ENCODE results near the gene DAPK1.
"Not testable (repeated sequence)": the region's sequence is repeated elsewhere in the genome, so short reads cannot be mapped to it uniquely, and the experiment has no call there.

The DAPK1 gene

GRCh38 chr9:87500491-87501270, 3.0 kb downstream of the DAPK1 start:
- H3K9ac ChIP-seq (ENCODE audit: low read length), result no peak overlapping the region
- no peak overlapping the region for H3K4me3 ChIP-seq (ENCODE audit: low read length)
- H3K36me3 ChIP-seq (ENCODE audit: control insufficient read depth, insufficient read depth, low read length), result no peaks in the 10 kb centered on the region
- peaks cover 19% of the 10 kb centered on the region for H3K4me1 ChIP-seq (ENCODE audit: control insufficient read depth, insufficient read depth, low read length)
- H3K27me3 ChIP-seq (ENCODE audit: control insufficient read depth, insufficient read depth, low read length), result no peaks in the 10 kb centered on the region
- no peaks in the 10 kb centered on the region for H3K9me3 ChIP-seq (ENCODE audit: control insufficient read depth, low read length)

GRCh38 chr9:87501271-87501656, 3.6 kb downstream of the DAPK1 start:
- not testable (repeated sequence) for H3K36me3 ChIP-seq (ENCODE audit: control insufficient read depth, insufficient read depth, low read length); H3K9me3 ChIP-seq (ENCODE audit: control insufficient read depth, low read length); H3K4me3 ChIP-seq (ENCODE audit: low read length); H3K27me3 ChIP-seq (ENCODE audit: control insufficient read depth, insufficient read depth, low read length); H3K9ac ChIP-seq (ENCODE audit: low read length)
- H3K4me1 ChIP-seq (ENCODE audit: control insufficient read depth, insufficient read depth, low read length), result peaks cover 25% of the 10 kb centered on the region

- peaks cover 29% of the 10 kb centered on the region for H3K4me1 ChIP-seq (ENCODE audit: control insufficient read depth, insufficient read depth, low read length)
- H3K9ac ChIP-seq (ENCODE audit: low read length), result no peak overlapping the region
- H3K27me3 ChIP-seq (ENCODE audit: control insufficient read depth, insufficient read depth, low read length), result no peaks in the 10 kb centered on the region
- no peak overlapping the region for H3K4me3 ChIP-seq (ENCODE audit: low read length)
- no peaks in the 10 kb centered on the region for H3K36me3 ChIP-seq (ENCODE audit: control insufficient read depth, insufficient read depth, low read length)
- H3K9me3 ChIP-seq (ENCODE audit: control insufficient read depth, low read length), result no peaks in the 10 kb centered on the region
These were observed 4.1 kb downstream of the DAPK1 start for GRCh38 chr9:87501806-87502205.

GRCh38 chr9:87502391-87503221, 4.9 kb downstream of the DAPK1 start:
- Histone ChIP-seq H3K9me3 (ENCODE audit: control insufficient read depth, low read length) (no peaks in the 10 kb centered on the region), H3K4me3 (ENCODE audit: low read length) (no peak overlapping the region), H3K9ac (ENCODE audit: low read length) (no peak overlapping the region), H3K27me3 (ENCODE audit: control insufficient read depth, insufficient read depth, low read length) (no peaks in the 10 kb centered on the region), H3K4me1 (ENCODE audit: control insufficient read depth, insufficient read depth, low read length) (peaks cover 29% of the 10 kb centered on the region), H3K36me3 (ENCODE audit: control insufficient read depth, insufficient read depth, low read length) (no peaks in the 10 kb centered on the region)

- no peaks in the 10 kb centered on the region for H3K27me3 ChIP-seq (ENCODE audit: control insufficient read depth, insufficient read depth, low read length)
- peaks cover 29% of the 10 kb centered on the region for H3K4me1 ChIP-seq (ENCODE audit: control insufficient read depth, insufficient read depth, low read length)
- H3K36me3 ChIP-seq (ENCODE audit: control insufficient read depth, insufficient read depth, low read length), result no peaks in the 10 kb centered on the region
- no peaks in the 10 kb centered on the region for H3K9me3 ChIP-seq (ENCODE audit: control insufficient read depth, low read length)
- no peak overlapping the region for H3K9ac ChIP-seq (ENCODE audit: low read length)
- no peak overlapping the region for H3K4me3 ChIP-seq (ENCODE audit: low read length)
These were observed 5.8 kb downstream of the DAPK1 start for GRCh38 chr9:87503430-87503829.

GRCh38 chr9:87503927-87504326, 6.3 kb downstream of the DAPK1 start:
- H3K36me3 ChIP-seq (ENCODE audit: control insufficient read depth, insufficient read depth, low read length), result no peaks in the 10 kb centered on the region
- H3K4me1 ChIP-seq (ENCODE audit: control insufficient read depth, insufficient read depth, low read length), result peaks cover 29% of the 10 kb centered on the region
- H3K27me3 ChIP-seq (ENCODE audit: control insufficient read depth, insufficient read depth, low read length), result no peaks in the 10 kb centered on the region
- H3K9ac ChIP-seq (ENCODE audit: low read length), result no peak overlapping the region
- no peaks in the 10 kb centered on the region for H3K9me3 ChIP-seq (ENCODE audit: control insufficient read depth, low read length)
- H3K4me3 ChIP-seq (ENCODE audit: low read length), result no peak overlapping the region

- peaks cover 29% of the 10 kb centered on the region for H3K4me1 ChIP-seq (ENCODE audit: control insufficient read depth, insufficient read depth, low read length)
- H3K36me3 ChIP-seq (ENCODE audit: control insufficient read depth, insufficient read depth, low read length), result no peaks in the 10 kb centered on the region
- no peaks in the 10 kb centered on the region for H3K9me3 ChIP-seq (ENCODE audit: control insufficient read depth, low read length)
- H3K9ac ChIP-seq (ENCODE audit: low read length), result no peak overlapping the region
- no peak overlapping the region for H3K4me3 ChIP-seq (ENCODE audit: low read length)
- no peaks in the 10 kb centered on the region for H3K27me3 ChIP-seq (ENCODE audit: control insufficient read depth, insufficient read depth, low read length)
These were observed 7.3 kb downstream of the DAPK1 start for GRCh38 chr9:87504938-87505337.

- H3K9ac ChIP-seq (ENCODE audit: low read length), result no peak overlapping the region
- peaks cover 29% of the 10 kb centered on the region for H3K4me1 ChIP-seq (ENCODE audit: control insufficient read depth, insufficient read depth, low read length)
- no peaks in the 10 kb centered on the region for H3K9me3 ChIP-seq (ENCODE audit: control insufficient read depth, low read length)
These were observed 8.4 kb downstream of the DAPK1 start for GRCh38 chr9:87505869-87506678.

GRCh38 chr9:87507576-87507975, 9.9 kb downstream of the DAPK1 start:
- Histone ChIP-seq H3K36me3 (ENCODE audit: control insufficient read depth, insufficient read depth, low read length) (peaks cover 5% of the 10 kb centered on the region), H3K9me3 (ENCODE audit: control insufficient read depth, low read length) (no peaks in the 10 kb centered on the region), H3K27me3 (ENCODE audit: control insufficient read depth, insufficient read depth, low read length) (no peaks in the 10 kb centered on the region), H3K9ac (ENCODE audit: low read length) (no peak overlapping the region), H3K4me3 (ENCODE audit: low read length) (no peak overlapping the region), H3K4me1 (ENCODE audit: control insufficient read depth, insufficient read depth, low read length) (peaks cover 19% of the 10 kb centered on the region)

More at GRCh38 chr9:87505869-87506678, 8.4 kb downstream of the DAPK1 start:
- H3K36me3 ChIP-seq (ENCODE audit: control insufficient read depth, insufficient read depth, low read length), result peaks cover 3% of the 10 kb centered on the region
- H3K27me3 ChIP-seq (ENCODE audit: control insufficient read depth, insufficient read depth, low read length), result no peaks in the 10 kb centered on the region
- H3K4me3 ChIP-seq (ENCODE audit: low read length), result no peak overlapping the region

- Histone ChIP-seq H3K4me1 (ENCODE audit: control insufficient read depth, insufficient read depth, low read length) (peaks cover 23% of the 10 kb centered on the region), H3K9me3 (ENCODE audit: control insufficient read depth, low read length) (no peaks in the 10 kb centered on the region), H3K4me3 (ENCODE audit: low read length) (no peak overlapping the region), H3K36me3 (ENCODE audit: control insufficient read depth, insufficient read depth, low read length) (peaks cover 5% of the 10 kb centered on the region), H3K9ac (ENCODE audit: low read length) (no peak overlapping the region), H3K27me3 (ENCODE audit: control insufficient read depth, insufficient read depth, low read length) (no peaks in the 10 kb centered on the region)
These were observed 12.6 kb downstream of the DAPK1 start for GRCh38 chr9:87510252-87510683.

- H3K36me3 ChIP-seq (ENCODE audit: control insufficient read depth, insufficient read depth, low read length), result peaks cover 5% of the 10 kb centered on the region
- H3K4me3 ChIP-seq (ENCODE audit: low read length), result no peak overlapping the region
- no peaks in the 10 kb centered on the region for H3K27me3 ChIP-seq (ENCODE audit: control insufficient read depth, insufficient read depth, low read length)
- H3K9ac ChIP-seq (ENCODE audit: low read length), result no peak overlapping the region
- peaks cover 27% of the 10 kb centered on the region for H3K4me1 ChIP-seq (ENCODE audit: control insufficient read depth, insufficient read depth, low read length)
- no peaks in the 10 kb centered on the region for H3K9me3 ChIP-seq (ENCODE audit: control insufficient read depth, low read length)
These were observed 14.6 kb downstream of the DAPK1 start for GRCh38 chr9:87512311-87512710.
